ENCODE measurements around the gene HNRNPA2B1.

Gene HNRNPA2B1

GRCh38 chr7:26190417-26190869 lies 10.1 kb downstream of the HNRNPA2B1 start:
- TF ChIP-seq, protein P1, sequence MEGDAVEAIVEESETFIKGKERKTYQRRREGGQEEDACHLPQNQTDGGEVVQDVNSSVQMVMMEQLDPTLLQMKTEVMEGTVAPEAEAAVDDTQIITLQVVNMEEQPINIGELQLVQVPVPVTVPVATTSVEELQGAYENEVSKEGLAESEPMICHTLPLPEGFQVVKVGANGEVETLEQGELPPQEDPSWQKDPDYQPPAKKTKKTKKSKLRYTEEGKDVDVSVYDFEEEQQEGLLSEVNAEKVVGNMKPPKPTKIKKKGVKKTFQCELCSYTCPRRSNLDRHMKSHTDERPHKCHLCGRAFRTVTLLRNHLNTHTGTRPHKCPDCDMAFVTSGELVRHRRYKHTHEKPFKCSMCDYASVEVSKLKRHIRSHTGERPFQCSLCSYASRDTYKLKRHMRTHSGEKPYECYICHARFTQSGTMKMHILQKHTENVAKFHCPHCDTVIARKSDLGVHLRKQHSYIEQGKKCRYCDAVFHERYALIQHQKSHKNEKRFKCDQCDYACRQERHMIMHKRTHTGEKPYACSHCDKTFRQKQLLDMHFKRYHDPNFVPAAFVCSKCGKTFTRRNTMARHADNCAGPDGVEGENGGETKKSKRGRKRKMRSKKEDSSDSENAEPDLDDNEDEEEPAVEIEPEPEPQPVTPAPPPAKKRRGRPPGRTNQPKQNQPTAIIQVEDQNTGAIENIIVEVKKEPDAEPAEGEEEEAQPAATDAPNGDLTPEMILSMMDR (IDR thresholded peaks at IDR 0.05; ENCODE audit: insufficient read depth, low read length, missing control alignments): no peak
- ChIA-PET CTCF (interaction anchor here (1.7 to 10.3 kb wide), 4 partner anchors 7 to 101 kb away, joined by 4 to 174 read pairs (median 44); no protein-coding TSS in a partner anchor), POLR2A (interaction anchor here (2.3 kb wide), 1 partner anchor 10 kb away, joined by 6 read pairs; no protein-coding TSS in a partner anchor)
- no peak for DNase-seq (ENCODE audit: low read depth, low spot score)
- H3K4me3 ChIP-seq (ENCODE audit: low read depth, low read length): no peak overlapping the region

- H3K4me3 ChIP-seq (ENCODE audit: low read depth, low read length): no peak overlapping the region
- CTCF ChIA-PET: interaction anchor here (1.7 to 4.0 kb wide), 3 partner anchors 8 to 99 kb away, joined by 4 to 59 read pairs (median 29); no protein-coding TSS in a partner anchor
- DNase-seq (ENCODE audit: low read depth, low spot score): no peak
- TF ChIP-seq, protein P1 (IDR thresholded peaks at IDR 0.05; ENCODE audit: insufficient read depth, low read length, missing control alignments): no peak
- POLR2A ChIA-PET: interaction anchor here (3.4 kb wide), 1 partner anchor 9 kb away, joined by 24 read pairs; the partner anchor contains the start of gene HNRNPA2B1
These were observed 10.8 kb downstream of the HNRNPA2B1 start for GRCh38 chr7:26189697-26190096.

- no peak for DNase-seq (ENCODE audit: low read depth, low spot score)
- no peak overlapping the region for H3K4me3 ChIP-seq (ENCODE audit: low read depth, low read length)
- POLR2A ChIA-PET: interaction anchor here (1.5 to 3.4 kb wide), 2 partner anchors 9 kb away, joined by 3 to 24 read pairs; partner anchors contain the start of gene HNRNPA2B1
- TF ChIP-seq, protein P1 (IDR thresholded peaks at IDR 0.05; ENCODE audit: insufficient read depth, low read length, missing control alignments): no peak
- CTCF ChIA-PET: interaction anchor here (1.3 to 4.0 kb wide), 4 partner anchors 9 to 295 kb away, joined by 4 to 59 read pairs (median 16); no protein-coding TSS in a partner anchor
These were observed 11.5 kb downstream of the HNRNPA2B1 start for GRCh38 chr7:26188957-26189541.

GRCh38 chr7:26188206-26188956 lies 12.2 kb downstream of the HNRNPA2B1 start:
- CTCF ChIA-PET: interaction anchor here (1.2 to 4.0 kb wide), 5 partner anchors 9 to 294 kb away, joined by 3 to 59 read pairs (median 4); no protein-coding TSS in a partner anchor
- POLR2A ChIA-PET: interaction anchor here (1.5 to 3.4 kb wide), 2 partner anchors 9 to 10 kb away, joined by 3 to 24 read pairs; partner anchors contain the start of gene HNRNPA2B1
- H3K4me3 ChIP-seq (ENCODE audit: low read depth, low read length): no peak overlapping the region
- no peak for DNase-seq (ENCODE audit: low read depth, low spot score)
- TF ChIP-seq, protein P1 (IDR thresholded peaks at IDR 0.05; ENCODE audit: insufficient read depth, low read length, missing control alignments): no peak

DNA sequence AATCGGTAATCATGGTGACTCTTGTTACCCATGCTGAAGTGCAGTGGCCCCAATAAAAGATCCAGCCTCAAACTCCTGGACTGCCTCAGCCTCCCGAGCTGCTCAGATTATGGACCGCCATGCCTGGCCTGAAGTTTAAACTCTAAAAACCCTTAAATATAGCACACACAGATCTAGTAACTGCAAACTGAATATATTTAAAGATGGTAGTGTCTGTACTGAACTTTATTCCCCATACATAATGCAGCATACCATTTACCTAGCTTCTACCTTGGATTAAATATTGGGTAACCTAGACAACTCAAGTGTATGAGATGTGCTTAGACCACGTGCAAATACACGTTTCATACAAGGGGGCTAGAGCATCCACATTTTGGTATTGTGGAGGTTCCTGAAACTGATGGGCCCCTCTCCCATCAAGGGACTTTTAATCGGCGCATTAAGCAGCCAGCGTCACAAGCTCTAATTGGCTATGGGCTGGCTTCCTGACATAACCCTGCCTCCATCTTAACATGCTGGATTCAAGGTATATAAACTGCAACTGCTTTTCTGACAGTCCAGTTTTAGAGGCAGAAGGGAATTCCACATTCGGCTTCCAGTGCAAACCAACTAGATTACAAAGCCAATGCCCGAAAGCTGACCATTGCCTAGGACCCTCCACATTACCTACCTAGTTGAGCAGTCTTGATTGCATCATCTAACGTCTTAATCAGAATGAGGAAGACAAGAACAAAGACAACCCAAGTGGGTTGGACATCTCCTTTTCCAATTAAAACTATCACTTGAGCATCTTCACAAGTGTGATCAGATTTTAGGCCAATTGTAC lies 13.0 kb downstream of the HNRNPA2B1 start:
- POLR2A ChIA-PET: interaction anchor here (1.5 to 3.4 kb wide), 2 partner anchors 8 to 11 kb away, joined by 3 to 24 read pairs; partner anchors contain the start of gene HNRNPA2B1
- CTCF ChIA-PET: interaction anchor here (1.2 to 4.0 kb wide), 4 partner anchors 10 to 294 kb away, joined by 3 to 59 read pairs (median 16); no protein-coding TSS in a partner anchor
- TF ChIP-seq, protein P1 (IDR thresholded peaks at IDR 0.05; ENCODE audit: insufficient read depth, low read length, missing control alignments): no peak
- no peak overlapping the region for H3K4me3 ChIP-seq (ENCODE audit: low read depth, low read length)
- DNase-seq (ENCODE audit: low read depth, low spot score): no peak

Measured in AG04449 (cell line).